Calu3 (cell line): ENCODE results near the gene TCF4. TPM values are rescaled to one million over a fixed set of nuclear protein-coding genes. Genes with fewer than 3 reads are reported as not detected.
"Not testable (repeated sequence)": the region's sequence is repeated elsewhere in the genome, so short reads cannot be mapped to it uniquely, and the experiment has no call there.

Experiments used
- BruUV-seq: library from RNA; stranded (reverse); fragments of 400-500 nt; replicated peaks from 2 replicates; lab custom pipeline; 2021; lab: Mats Ljungman, UMichigan
- CTCF ChIA-PET: fragments of 300-600 bp; sonication (Branson Sonifier 250); formaldehyde crosslinking; loops from one replicate; lab custom pipeline; 2022; ENCODE audit warnings: antibody characterized with exemption; lab: Charles Lee
- DNase-seq: peaks from one replicate; pipeline ENCODE4 v3.0.0; 2022
- H3K27ac Mint-ChIP-seq: one replicate; pipeline ENCODE4 v1.8.0; 2022; ENCODE audit warnings: mixed read lengths; ENCODE audit not compliant: unreplicated experiment
- H3K27me3 Mint-ChIP-seq: one replicate; pipeline ENCODE4 v1.8.0; 2022; ENCODE audit warnings: mixed read lengths; ENCODE audit not compliant: unreplicated experiment
- H3K36me3 Mint-ChIP-seq: one replicate; pipeline ENCODE4 v1.8.0; 2022; ENCODE audit warnings: mild to moderate bottlenecking, moderate library complexity, mixed read lengths; ENCODE audit not compliant: insufficient read depth, unreplicated experiment
- H3K4me1 Mint-ChIP-seq: one replicate; pipeline ENCODE4 v1.8.0; 2022; ENCODE audit warnings: mild to moderate bottlenecking, low read depth, mixed read lengths; ENCODE audit not compliant: unreplicated experiment
- H3K4me3 Mint-ChIP-seq: one replicate; pipeline ENCODE4 v1.8.0; 2022; ENCODE audit warnings: mild to moderate bottlenecking, low read depth, moderate library complexity, mixed read lengths; ENCODE audit not compliant: unreplicated experiment
- H3K9me3 Mint-ChIP-seq: one replicate; pipeline ENCODE4 v1.8.0; 2022; ENCODE audit warnings: low read depth, mixed read lengths; ENCODE audit not compliant: unreplicated experiment
- CTCF ChIP-seq: fragments of 200-600 bp; IDR thresholded peaks from one replicate; pipeline ENCODE4 v1.8.0; 2022; ENCODE audit warnings: antibody characterized with exemption; ENCODE audit not compliant: unreplicated experiment
- intact Hi-C: fragments of 100-400 bp; cut with micrococcal nuclease; formaldehyde crosslinking; loops from one replicate; pipeline ENCODE4 v1.10.0; 2022; ENCODE audit not compliant: unreplicated experiment
- total RNA-seq: library from RNA; stranded (reverse); gene quantifications from 2 replicates; pipeline ENCODE4 v1.2.3, GENCODE V29; 2022

TCF4 gene
- total RNA-seq, 1 experiment from 2014 or later = 0.21 TPM

GRCh38 chr18:55473560-55473959, 114.4 kb downstream of the TCF4 start:
- Mint-ChIP-seq H3K4me3 (no peak overlapping the region), H3K27ac (no peak overlapping the region), H3K27me3 (no peaks in the 10 kb centered on the region), H3K4me1 (no peaks in the 10 kb centered on the region), H3K9me3 (no peaks in the 10 kb centered on the region), H3K36me3 (no peaks in the 10 kb centered on the region)
- no peak for DNase-seq
- intact Hi-C loops = no loop called here
- CTCF ChIA-PET = interaction anchor here (0.6 kb wide), 1 partner anchor 278 kb away, joined by 4 read pairs; no protein-coding TSS in a partner anchor
- no peak for TF ChIP-seq CTCF
- BruUV-seq = no TSS peak

GRCh38 chr18:55473058-55473457, 114.9 kb downstream of the TCF4 start:
- Mint-ChIP-seq H3K27ac (no peak overlapping the region), H3K27me3 (peaks cover under 1% of the 10 kb centered on the region), H3K4me3 (no peak overlapping the region), H3K36me3 (no peaks in the 10 kb centered on the region), H3K9me3 (no peaks in the 10 kb centered on the region), H3K4me1 (no peaks in the 10 kb centered on the region)
- no peak for DNase-seq
- intact Hi-C loops = no loop called here
- CTCF ChIA-PET = no interaction called here
- no peak for TF ChIP-seq CTCF
- BruUV-seq = no TSS peak

- H3K27ac Mint-ChIP-seq = no peak overlapping the region
- H3K4me1 Mint-ChIP-seq = no peaks in the 10 kb centered on the region
- CTCF ChIA-PET = no interaction called here
- H3K27me3 Mint-ChIP-seq = peaks cover 11% of the 10 kb centered on the region
- H3K4me3 Mint-ChIP-seq = no peak overlapping the region
- H3K9me3 Mint-ChIP-seq = no peaks in the 10 kb centered on the region
- no peak for TF ChIP-seq CTCF
- intact Hi-C loops = no loop called here
- BruUV-seq = no TSS peak
- H3K36me3 Mint-ChIP-seq = no peaks in the 10 kb centered on the region
- no peak for DNase-seq
These were observed 117.2 kb downstream of the TCF4 start for GRCh38 chr18:55470826-55471225.

- H3K27ac Mint-ChIP-seq, CTCF ChIA-PET, BruUV-seq, DNase-seq, H3K4me1 Mint-ChIP-seq, H3K9me3 Mint-ChIP-seq, H3K4me3 Mint-ChIP-seq, H3K36me3 Mint-ChIP-seq, intact Hi-C loops: not testable (repeated sequence)
- H3K27me3 Mint-ChIP-seq = peaks cover 11% of the 10 kb centered on the region
These were observed 118.9 kb downstream of the TCF4 start for GRCh38 chr18:55469134-55469533.

- CTCF ChIA-PET = no interaction called here
These were observed 121.2 kb downstream of the TCF4 start for GRCh38 chr18:55466789-55467188.

More at GRCh38 chr18:55466789-55467188, 121.2 kb downstream of the TCF4 start:
- no peak for DNase-seq
- Mint-ChIP-seq H3K4me1 (no peaks in the 10 kb centered on the region), H3K27ac (no peak overlapping the region), H3K27me3 (peaks cover 11% of the 10 kb centered on the region), H3K4me3 (no peak overlapping the region), H3K36me3 (no peaks in the 10 kb centered on the region), H3K9me3 (no peaks in the 10 kb centered on the region)
- intact Hi-C loops = no loop called here
- no peak for TF ChIP-seq CTCF
- no TSS peak for BruUV-seq
